GM12878 (cell line): ENCODE results near the gene RPA3.

Experiments used
- CREB1 ChIP-seq: IDR thresholded peaks from 2 replicates; pipeline ENCODE4 v1.6.1; 2012; ENCODE audit warnings: low read depth, mild to moderate bottlenecking, inconsistent platforms
- CTCF ChIP-seq, 3 experiments: IDR thresholded peaks in 2 of 3; conservative IDR thresholded peaks in 1 of 3; 2 replicates each; pipeline ENCODE4 v1.5.1; 2011; ENCODE audit warnings: low read depth in 3 of 3, low read length in 3 of 3, mild to moderate bottlenecking in 3 of 3, control low read depth in 2 of 3, moderate library complexity in 2 of 3, inconsistent platforms in 1 of 3, mixed read lengths in 1 of 3; ENCODE audit not compliant: control insufficient read depth in 2 of 3, insufficient read depth in 1 of 3; ENCODE audit errors: extremely low read depth in 1 of 3
- EP300 ChIP-seq, 2 experiments: fragments of 150-350 bp in 1 of 2; IDR thresholded peaks; 2 replicates each; pipeline ENCODE4 v1.6.1; 2011 to 2012; ENCODE audit warnings: low read depth in 2 of 2, low read length in 2 of 2, borderline replicate concordance in 1 of 2, improper control_type of control experiment in 1 of 2, inconsistent platforms in 1 of 2; ENCODE audit not compliant: control insufficient read depth in 1 of 2
- EZH2 ChIP-seq: IDR thresholded peaks from 2 replicates; pipeline ENCODE4 v1.6.1; 2012; ENCODE audit warnings: low read depth, mild to moderate bottlenecking, control low read depth, inconsistent platforms, low read length, borderline replicate concordance; ENCODE audit not compliant: control insufficient read depth
- MAX ChIP-seq: IDR thresholded peaks from 2 replicates; pipeline ENCODE4 v1.6.1; 2012; ENCODE audit warnings: low read depth, low read length, improper control_type of control experiment
- NKRF ChIP-seq: fragments of 450-650 bp; conservative IDR thresholded peaks from 2 replicates; pipeline ENCODE4 v1.6.1; 2017; ENCODE audit warnings: mild to moderate bottlenecking, moderate library complexity
- NRF1 ChIP-seq: conservative IDR thresholded peaks from 2 replicates; pipeline ENCODE4 v1.6.1; 2011; ENCODE audit warnings: mild to moderate bottlenecking, low read depth, low read length, improper control_type of control experiment
- POLR2A ChIP-seq: IDR thresholded peaks from 2 replicates; pipeline ENCODE4 v1.6.1; 2011; ENCODE audit warnings: low read depth, mild to moderate bottlenecking, low read length
- POLR2AphosphoS5 ChIP-seq: IDR thresholded peaks from 2 replicates; pipeline ENCODE4 v1.6.1; 2011; ENCODE audit warnings: mild to moderate bottlenecking, low read length, inconsistent platforms
- SMARCA5 ChIP-seq: fragments of 450-650 bp; IDR thresholded peaks from 2 replicates; pipeline ENCODE4 v1.6.1; 2017; ENCODE audit warnings: mild to moderate bottlenecking

GRCh38 chr7:7686811-7687508 lies 31.4 kb downstream of the RPA3 start:
- TF ChIP-seq POLR2AphosphoS5 (no peak), CREB1 (no peak), MAX (no peak), NKRF (no peak), CTCF (IDR thresholded peaks at IDR 0.05 in 2 of 3, conservative IDR thresholded peaks at IDR 0.05 in 1 of 3; ENCODE audit: control insufficient read depth in 2 of 3, extremely low read depth in 1 of 3, insufficient read depth in 1 of 3, low read depth in 3 of 3, low read length in 3 of 3) (no peak), SMARCA5 (no peak), NRF1 (no peak), EZH2 (no peak), POLR2A (no peak), EP300 (IDR thresholded peaks at IDR 0.05; ENCODE audit: borderline replicate concordance in 1 of 2, control insufficient read depth in 1 of 2, low read depth in 2 of 2, low read length in 2 of 2) (no peak)
